ENCODE data around the gene WDR62.

The WDR62 gene

GRCh38 chr19:36054733-36055686, at the start of gene WDR62:
WDR62 (plus strand) TSS chr19:36054897; CDS start chr19:36054972, 75 bp downstream.
- Histone ChIP-seq H3K27me3 (ENCODE audit: control insufficient read depth, insufficient read depth, low read length) (no peaks in the 10 kb centered on the region), H3K9me3 (ENCODE audit: control insufficient read depth, low read length) (no peaks in the 10 kb centered on the region), H3K36me3 (ENCODE audit: control insufficient read depth, insufficient read depth, low read length) (no peaks in the 10 kb centered on the region), H3K4me1 (ENCODE audit: control insufficient read depth, insufficient read depth, low read length) (peaks cover 6% of the 10 kb centered on the region), H3K4me3 (ENCODE audit: low read length) (peak within 1 kb of the TSS; percentile 72), H3K9ac (ENCODE audit: low read length) (peak within 1 kb of the TSS; percentile 66)

- H3K4me1 ChIP-seq (ENCODE audit: control insufficient read depth, insufficient read depth, low read length): peaks cover 19% of the 10 kb centered on the region
- no peaks in the 10 kb centered on the region for H3K36me3 ChIP-seq (ENCODE audit: control insufficient read depth, insufficient read depth, low read length)
- H3K9ac ChIP-seq (ENCODE audit: low read length): no peak overlapping the region
- H3K9me3 ChIP-seq (ENCODE audit: control insufficient read depth, low read length): no peaks in the 10 kb centered on the region
- no peaks in the 10 kb centered on the region for H3K27me3 ChIP-seq (ENCODE audit: control insufficient read depth, insufficient read depth, low read length)
- no peak overlapping the region for H3K4me3 ChIP-seq (ENCODE audit: low read length)
These were observed 47.7 kb upstream of the WDR62 start for GRCh38 chr19:36006955-36007354.

- Histone ChIP-seq H3K9ac (ENCODE audit: low read length) (peak within 1 kb of the TSS; percentile 64), H3K4me3 (ENCODE audit: low read length) (peak within 1 kb of the TSS; percentile 46), H3K9me3 (ENCODE audit: control insufficient read depth, low read length) (no peaks in the 10 kb centered on the region), H3K4me1 (ENCODE audit: control insufficient read depth, insufficient read depth, low read length) (peaks cover 23% of the 10 kb centered on the region), H3K36me3 (ENCODE audit: control insufficient read depth, insufficient read depth, low read length) (no peaks in the 10 kb centered on the region), H3K27me3 (ENCODE audit: control insufficient read depth, insufficient read depth, low read length) (no peaks in the 10 kb centered on the region)
These were observed 46.2 kb upstream of the WDR62 start, which contains the start of gene SYNE4 for GRCh38 chr19:36008336-36008978. SYNE4 (minus strand) TSS chr19:36008813; CDS start chr19:36008681, 132 bp downstream.

- no peaks in the 10 kb centered on the region for H3K36me3 ChIP-seq (ENCODE audit: control insufficient read depth, insufficient read depth, low read length)
- H3K4me3 ChIP-seq (ENCODE audit: low read length): peak overlapping the region; percentile 46
- H3K9ac ChIP-seq (ENCODE audit: low read length): peak overlapping the region; percentile 64
- H3K27me3 ChIP-seq (ENCODE audit: control insufficient read depth, insufficient read depth, low read length): no peaks in the 10 kb centered on the region
- peaks cover 26% of the 10 kb centered on the region for H3K4me1 ChIP-seq (ENCODE audit: control insufficient read depth, insufficient read depth, low read length)
- no peaks in the 10 kb centered on the region for H3K9me3 ChIP-seq (ENCODE audit: control insufficient read depth, low read length)
These were observed 45.5 kb upstream of the WDR62 start for GRCh38 chr19:36009220-36009619.

- Histone ChIP-seq H3K4me3 (ENCODE audit: low read length) (peak overlapping the region; percentile 46), H3K27me3 (ENCODE audit: control insufficient read depth, insufficient read depth, low read length) (no peaks in the 10 kb centered on the region), H3K4me1 (ENCODE audit: control insufficient read depth, insufficient read depth, low read length) (peaks cover 30% of the 10 kb centered on the region), H3K9ac (ENCODE audit: low read length) (peak overlapping the region; percentile 50), H3K9me3 (ENCODE audit: control insufficient read depth, low read length) (no peaks in the 10 kb centered on the region), H3K36me3 (ENCODE audit: control insufficient read depth, insufficient read depth, low read length) (no peaks in the 10 kb centered on the region)
These were observed 44.9 kb upstream of the WDR62 start for GRCh38 chr19:36009633-36010379.

GRCh38 chr19:36010402-36010801, 44.3 kb upstream of the WDR62 start:
- Histone ChIP-seq H3K9me3 (ENCODE audit: control insufficient read depth, low read length) (no peaks in the 10 kb centered on the region), H3K9ac (ENCODE audit: low read length) (no peak overlapping the region), H3K4me3 (ENCODE audit: low read length) (no peak overlapping the region), H3K4me1 (ENCODE audit: control insufficient read depth, insufficient read depth, low read length) (peaks cover 34% of the 10 kb centered on the region), H3K27me3 (ENCODE audit: control insufficient read depth, insufficient read depth, low read length) (no peaks in the 10 kb centered on the region), H3K36me3 (ENCODE audit: control insufficient read depth, insufficient read depth, low read length) (no peaks in the 10 kb centered on the region)

- peaks cover 28% of the 10 kb centered on the region for H3K4me1 ChIP-seq (ENCODE audit: control insufficient read depth, insufficient read depth, low read length)
- no peaks in the 10 kb centered on the region for H3K36me3 ChIP-seq (ENCODE audit: control insufficient read depth, insufficient read depth, low read length)
- H3K4me3 ChIP-seq (ENCODE audit: low read length): peak overlapping the region; percentile 73
- H3K9ac ChIP-seq (ENCODE audit: low read length): peak overlapping the region; percentile 93
- H3K27me3 ChIP-seq (ENCODE audit: control insufficient read depth, insufficient read depth, low read length): no peaks in the 10 kb centered on the region
- no peaks in the 10 kb centered on the region for H3K9me3 ChIP-seq (ENCODE audit: control insufficient read depth, low read length)
These were observed 41.3 kb upstream of the WDR62 start for GRCh38 chr19:36013280-36014011.

GRCh38 chr19:36014012-36014924, 40.4 kb upstream of the WDR62 start, which contains the start of gene ALKBH6:
ALKBH6 (minus strand) TSS chr19:36014213; CDS start chr19:36013397, 816 bp downstream.
- H3K4me3 ChIP-seq (ENCODE audit: low read length): peak within 1 kb of the TSS; percentile 73
- H3K27me3 ChIP-seq (ENCODE audit: control insufficient read depth, insufficient read depth, low read length): no peaks in the 10 kb centered on the region
- H3K4me1 ChIP-seq (ENCODE audit: control insufficient read depth, insufficient read depth, low read length): peaks cover 22% of the 10 kb centered on the region
- H3K36me3 ChIP-seq (ENCODE audit: control insufficient read depth, insufficient read depth, low read length): no peaks in the 10 kb centered on the region
- peak within 1 kb of the TSS; percentile 93 for H3K9ac ChIP-seq (ENCODE audit: low read length)
- no peaks in the 10 kb centered on the region for H3K9me3 ChIP-seq (ENCODE audit: control insufficient read depth, low read length)

- Histone ChIP-seq H3K9me3 (ENCODE audit: control insufficient read depth, low read length) (no peaks in the 10 kb centered on the region), H3K4me1 (ENCODE audit: control insufficient read depth, insufficient read depth, low read length) (peaks cover 8% of the 10 kb centered on the region), H3K36me3 (ENCODE audit: control insufficient read depth, insufficient read depth, low read length) (no peaks in the 10 kb centered on the region), H3K27me3 (ENCODE audit: control insufficient read depth, insufficient read depth, low read length) (no peaks in the 10 kb centered on the region), H3K9ac (ENCODE audit: low read length) (no peak overlapping the region), H3K4me3 (ENCODE audit: low read length) (no peak overlapping the region)
These were observed 35.5 kb upstream of the WDR62 start for GRCh38 chr19:36019061-36019670.

- Histone ChIP-seq H3K9me3 (ENCODE audit: control insufficient read depth, low read length) (no peaks in the 10 kb centered on the region), H3K9ac (ENCODE audit: low read length) (no peak overlapping the region), H3K36me3 (ENCODE audit: control insufficient read depth, insufficient read depth, low read length) (no peaks in the 10 kb centered on the region), H3K4me1 (ENCODE audit: control insufficient read depth, insufficient read depth, low read length) (no peaks in the 10 kb centered on the region), H3K4me3 (ENCODE audit: low read length) (no peak overlapping the region), H3K27me3 (ENCODE audit: control insufficient read depth, insufficient read depth, low read length) (no peaks in the 10 kb centered on the region)
These were observed 31.3 kb upstream of the WDR62 start for GRCh38 chr19:36023432-36023831.
